Amniotic epithelial cell (primary cell): ENCODE measurements around the gene VSIR.

Experiments used
- DNase-seq: peaks from one replicate; pipeline ENCODE4 v3.0.0-alpha.2; 2010; ENCODE audit warnings: low read depth

Gene VSIR

DNA sequence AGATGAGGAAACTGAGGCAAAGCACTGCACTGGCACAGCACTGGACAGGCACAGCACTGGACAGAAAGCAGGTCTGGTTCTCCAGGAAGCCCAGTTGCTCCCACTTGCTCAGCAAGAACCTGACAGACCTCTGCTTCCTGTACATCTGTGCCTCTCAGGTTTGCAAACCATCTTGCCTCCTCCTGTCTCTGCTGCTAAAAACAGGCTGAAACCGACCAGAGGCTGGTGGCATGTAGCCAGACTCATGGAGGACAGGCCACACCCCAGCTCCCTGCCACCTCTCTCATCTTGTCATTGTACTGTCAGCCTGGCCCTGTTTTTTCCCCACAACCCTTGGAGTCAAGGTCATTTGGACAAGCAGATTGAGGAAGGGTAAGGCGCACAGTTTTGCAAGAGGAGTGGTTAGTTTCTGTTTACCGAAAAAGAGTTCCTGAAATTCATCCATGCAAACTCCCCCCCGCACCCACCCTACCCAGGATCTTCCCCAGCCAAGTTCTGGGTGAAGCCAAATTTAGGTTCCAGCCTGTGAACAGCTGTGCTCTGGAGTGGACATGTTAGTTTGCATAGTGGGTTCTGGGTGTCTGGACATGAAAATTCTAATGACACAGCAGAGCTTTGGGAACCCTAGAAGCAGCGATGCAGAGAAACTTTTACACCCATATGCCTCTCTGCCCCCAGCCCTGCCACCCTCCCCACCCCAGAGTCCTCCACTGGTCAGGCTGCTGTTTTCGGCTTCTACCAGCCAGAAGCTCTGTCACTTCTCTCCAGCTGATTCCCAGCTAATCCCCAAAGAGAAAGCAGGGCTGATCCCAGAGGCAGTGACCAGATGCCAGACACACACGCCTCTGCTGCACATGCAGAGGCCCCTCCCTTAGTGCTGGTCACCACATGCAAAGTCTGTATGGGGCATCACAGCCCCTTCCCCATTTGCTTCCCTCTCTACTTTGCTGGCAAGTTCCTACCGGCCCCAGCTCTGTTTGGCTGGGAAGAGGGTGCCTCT, 45.3 kb downstream of the VSIR start:
- no peak for DNase-seq

- no peak for DNase-seq
Measured at GRCh38 chr10:71727105-71727737, 46.1 kb downstream of the VSIR start.

GRCh38 chr10:71726580-71727104, 46.7 kb downstream of the VSIR start:
- DNase-seq, result no peak

GRCh38 chr10:71725998-71726579, 47.2 kb downstream of the VSIR start:
- DNase-seq, result peak; percentile 41

- no peak for DNase-seq
Measured at GRCh38 chr10:71725249-71725648, 48.1 kb downstream of the VSIR start.

GRCh38 chr10:71724539-71724938, 48.8 kb downstream of the VSIR start:
- no peak for DNase-seq

DNA sequence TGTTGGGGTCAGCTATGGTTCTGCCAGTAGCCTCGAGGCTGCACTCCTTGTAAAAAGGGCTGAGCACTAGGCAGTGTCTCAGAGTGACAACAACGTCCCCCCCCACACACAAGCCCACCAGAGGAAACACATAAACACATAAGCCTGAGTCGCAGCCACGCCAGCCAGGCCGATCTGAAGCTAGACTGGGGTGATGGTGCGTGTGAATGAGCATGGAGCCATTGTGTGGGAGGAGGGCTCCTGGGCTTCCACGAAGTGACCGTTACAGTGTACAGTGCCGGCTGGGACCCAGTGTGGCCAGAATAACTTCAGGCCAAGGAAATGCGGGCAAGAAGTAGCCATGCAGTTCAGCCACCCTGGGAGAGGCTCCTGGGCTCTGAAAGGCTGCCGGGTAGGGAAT, 50.0 kb downstream of the VSIR start:
- no peak for DNase-seq

DNA sequence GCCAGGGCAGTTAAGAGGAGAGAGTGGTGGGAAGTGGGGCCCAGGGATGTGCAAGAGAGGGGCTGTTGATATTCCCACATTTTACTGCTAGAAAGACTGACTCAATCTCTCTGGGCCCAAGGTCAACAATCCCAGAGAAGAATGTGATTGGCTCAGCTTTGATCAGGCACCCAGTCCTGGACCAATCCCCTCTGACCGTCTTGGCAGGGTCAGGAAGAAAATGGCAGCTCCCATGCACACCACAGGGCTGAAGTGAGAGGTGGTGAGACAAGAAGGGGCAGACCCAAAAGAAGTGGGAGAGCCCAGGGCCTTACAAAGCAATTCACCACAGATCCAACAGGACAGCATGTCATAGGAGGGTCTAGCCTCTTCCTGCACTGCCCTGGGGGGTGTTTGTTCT, 50.5 kb downstream of the VSIR start:
- no peak for DNase-seq

DNA sequence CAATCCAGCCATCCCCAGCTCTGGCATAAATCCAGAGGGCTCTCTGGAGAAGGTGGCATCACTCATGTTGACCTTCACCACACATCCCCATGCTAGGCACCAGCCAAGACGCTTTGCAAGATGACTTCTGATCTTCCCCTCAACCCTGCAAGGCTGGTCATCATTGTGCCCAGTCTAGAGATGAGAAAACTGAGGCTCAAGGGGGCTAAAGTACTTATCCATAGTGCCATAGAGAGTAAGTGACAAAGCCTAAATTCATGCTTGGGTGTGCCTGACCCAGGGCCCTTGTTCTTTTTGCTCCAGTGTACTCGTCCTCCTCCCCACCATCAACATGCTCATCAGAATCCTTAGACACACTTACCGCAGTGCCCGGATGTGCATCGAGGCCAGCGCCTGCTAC, 52.0 kb downstream of the VSIR start:
- DNase-seq, result no peak

DNA sequence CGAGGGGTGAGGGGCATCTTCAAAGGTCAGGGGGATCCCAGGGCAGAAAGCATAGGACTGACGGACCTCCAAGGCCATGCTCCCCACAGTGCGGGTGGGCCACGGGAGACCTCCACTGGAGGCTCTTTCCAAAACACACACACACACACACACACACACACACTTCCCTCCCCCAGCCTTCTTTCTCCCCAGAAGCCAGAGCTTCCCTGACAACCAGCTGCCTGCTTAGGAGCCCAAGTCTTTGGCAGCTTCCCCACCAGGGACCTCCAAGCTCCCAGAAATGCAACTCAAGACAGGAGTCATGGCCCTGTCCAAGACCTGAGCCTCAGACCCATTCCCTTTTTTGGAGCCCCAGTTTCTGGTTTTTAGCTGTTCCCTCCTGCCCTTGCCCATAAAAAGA, 53.0 kb downstream of the VSIR start:
- no peak for DNase-seq

GRCh38 chr10:71719464-71720201, 53.7 kb downstream of the VSIR start, which contains the start of gene C10orf105:
C10orf105 (minus strand) TSS chr10:71719778; CDS start chr10:71716337, 3,441 bp downstream.
- no peak for DNase-seq

- no peak for DNase-seq
Measured at GRCh38 chr10:71719042-71719441, 54.3 kb downstream of the VSIR start.

DNA sequence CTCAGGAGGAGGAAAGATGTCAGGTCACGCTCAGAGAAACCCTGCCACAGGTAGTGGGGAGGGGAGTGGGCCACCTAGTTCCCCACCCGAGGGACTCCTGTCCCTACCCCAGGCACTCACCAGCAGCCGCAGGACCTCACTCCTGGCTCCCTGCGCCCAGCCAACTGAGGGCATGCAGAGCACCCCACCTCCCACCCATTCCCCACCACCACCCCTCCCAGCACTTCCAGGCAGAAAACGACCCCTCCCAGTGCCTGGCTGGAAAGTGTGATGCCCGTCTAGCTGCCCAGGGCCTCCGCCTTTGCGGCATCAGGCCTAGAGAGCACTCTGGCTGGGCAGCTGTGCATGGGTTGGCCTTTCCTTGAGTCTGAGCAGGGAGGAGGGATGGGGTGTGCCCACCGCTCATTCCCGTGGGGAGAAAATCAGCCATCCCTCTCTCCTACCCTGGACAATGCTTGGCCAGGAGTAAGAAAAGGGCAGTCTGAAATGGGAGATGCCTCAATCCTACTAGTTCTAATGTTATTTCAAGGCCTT, 55.1 kb downstream of the VSIR start:
- no peak for DNase-seq

GRCh38 chr10:71717551-71717951, 55.8 kb downstream of the VSIR start:
- DNase-seq, result no peak

GRCh38 chr10:71717056-71717455, 56.3 kb downstream of the VSIR start:
- no peak for DNase-seq

- DNase-seq, result no peak
Measured at GRCh38 chr10:71716426-71716825, 56.9 kb downstream of the VSIR start.

DNA sequence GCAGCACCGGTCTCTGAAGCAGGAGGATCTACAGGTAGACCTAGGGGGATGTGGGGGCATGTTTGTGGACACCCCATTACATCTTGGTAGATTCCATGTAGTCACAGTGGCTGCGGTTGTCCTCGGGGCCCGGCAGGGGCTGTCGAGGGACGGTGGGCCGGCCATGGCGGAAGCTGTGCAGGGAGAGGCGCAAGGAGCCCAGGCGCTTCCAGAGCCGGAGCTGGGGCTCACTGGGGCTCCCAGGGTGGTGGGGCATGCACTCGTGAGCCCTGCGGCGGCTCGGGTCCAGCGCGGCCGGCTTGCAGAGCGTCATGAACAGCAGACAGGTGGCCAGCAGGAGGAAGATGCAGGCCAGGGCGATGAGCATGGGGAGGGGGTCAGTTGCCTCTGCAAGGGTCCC, 57.5 kb downstream of the VSIR start:
- DNase-seq, result no peak

DNA sequence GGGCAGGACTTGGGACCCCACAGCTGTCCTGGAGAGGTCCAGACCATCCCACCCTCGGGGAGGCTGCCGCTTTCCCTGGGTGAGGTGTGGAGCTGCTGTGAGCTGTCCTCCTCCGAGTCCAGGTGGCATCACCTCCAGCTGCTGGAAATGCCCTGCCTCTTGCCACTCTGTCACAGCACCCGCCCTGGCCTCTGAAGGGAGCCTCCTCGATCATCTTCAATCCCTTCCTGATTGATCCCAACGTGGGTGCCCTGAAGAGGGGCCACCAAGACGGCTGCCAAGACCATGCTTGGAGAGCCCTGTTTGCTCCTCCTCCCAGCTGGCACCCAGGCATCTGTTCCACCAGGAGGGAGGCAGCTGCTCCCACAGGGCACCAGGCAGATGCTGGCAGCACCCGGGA, 58.3 kb downstream of the VSIR start:
- DNase-seq, result no peak

DNA sequence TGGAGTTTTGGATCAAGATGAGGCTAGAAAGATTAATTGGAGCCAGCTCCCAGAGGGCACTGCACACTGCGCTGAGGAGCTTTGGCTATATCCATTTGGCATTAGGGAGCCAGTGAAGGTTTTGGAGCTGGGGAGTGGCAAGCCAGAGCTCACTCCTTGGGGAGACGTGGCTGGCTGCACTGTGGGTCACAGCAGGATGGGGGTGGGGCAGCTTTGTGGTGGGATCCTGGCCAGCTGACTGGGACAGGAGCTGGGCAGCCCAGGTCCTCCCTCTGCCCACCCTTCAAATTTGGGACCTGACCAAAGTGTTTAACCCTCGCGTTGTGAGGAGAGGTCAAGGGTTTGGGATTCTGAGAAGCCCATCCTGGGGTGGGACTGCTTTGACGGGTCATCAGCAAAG, 58.7 kb downstream of the VSIR start:
- no peak for DNase-seq

- no peak for DNase-seq
Measured at GRCh38 chr10:71714031-71714410, 59.3 kb downstream of the VSIR start.

GRCh38 chr10:71713135-71714030, 59.9 kb downstream of the VSIR start:
- DNase-seq, result peak; percentile 91
